Measurements from ENCODE around the gene PPIL6.

DNA sequence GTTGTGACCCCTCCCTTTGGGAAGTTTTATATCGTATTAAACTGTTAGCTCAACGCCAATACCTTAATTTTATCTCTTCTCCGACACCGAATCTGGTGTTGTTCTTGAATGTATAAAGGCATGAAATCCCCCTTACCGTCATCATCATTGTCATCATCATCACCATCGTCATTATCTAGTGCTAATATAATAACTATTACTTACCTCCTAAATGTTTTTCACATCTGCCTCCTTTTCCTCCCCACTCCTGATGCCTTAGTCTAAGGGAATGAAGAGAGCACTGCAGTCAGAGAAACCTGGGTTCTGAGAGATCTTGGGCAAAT is 43.3 kb upstream of the PPIL6 start:
- TF ChIP-seq, protein P1, sequence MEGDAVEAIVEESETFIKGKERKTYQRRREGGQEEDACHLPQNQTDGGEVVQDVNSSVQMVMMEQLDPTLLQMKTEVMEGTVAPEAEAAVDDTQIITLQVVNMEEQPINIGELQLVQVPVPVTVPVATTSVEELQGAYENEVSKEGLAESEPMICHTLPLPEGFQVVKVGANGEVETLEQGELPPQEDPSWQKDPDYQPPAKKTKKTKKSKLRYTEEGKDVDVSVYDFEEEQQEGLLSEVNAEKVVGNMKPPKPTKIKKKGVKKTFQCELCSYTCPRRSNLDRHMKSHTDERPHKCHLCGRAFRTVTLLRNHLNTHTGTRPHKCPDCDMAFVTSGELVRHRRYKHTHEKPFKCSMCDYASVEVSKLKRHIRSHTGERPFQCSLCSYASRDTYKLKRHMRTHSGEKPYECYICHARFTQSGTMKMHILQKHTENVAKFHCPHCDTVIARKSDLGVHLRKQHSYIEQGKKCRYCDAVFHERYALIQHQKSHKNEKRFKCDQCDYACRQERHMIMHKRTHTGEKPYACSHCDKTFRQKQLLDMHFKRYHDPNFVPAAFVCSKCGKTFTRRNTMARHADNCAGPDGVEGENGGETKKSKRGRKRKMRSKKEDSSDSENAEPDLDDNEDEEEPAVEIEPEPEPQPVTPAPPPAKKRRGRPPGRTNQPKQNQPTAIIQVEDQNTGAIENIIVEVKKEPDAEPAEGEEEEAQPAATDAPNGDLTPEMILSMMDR (IDR thresholded peaks at IDR 0.05): no peak
- no peak for TF ChIP-seq POLR2AphosphoS5 (IDR thresholded peaks at IDR 0.05)
- TF ChIP-seq EP300 (IDR thresholded peaks at IDR 0.05): no peak

All from esophagus muscularis mucosa (tissue), 4 donors.